GDM1 (cell line): ENCODE results near the gene CD151.

Experiments
- DNase-seq: peaks from one replicate; lab custom pipeline; 2025; lab: John Stamatoyannopoulos, UW

The CD151 gene

GRCh38 chr11:797296-798092 is 35.3 kb upstream of the CD151 start:
- peak; percentile 43 for DNase-seq

- peak; percentile 77 for DNase-seq
Observed at GRCh38 chr11:798093-798713, 34.5 kb upstream of the CD151 start, which contains the start of gene SLC25A22. Gene SLC25A22, minus strand, starts transcription at chr11:798281. Its CDS starts 3,275 bp downstream, at chr11:795006.

- no peak for DNase-seq
Observed at GRCh38 chr11:799641-800316, 33.0 kb upstream of the CD151 start.

GRCh38 chr11:800473-800872 is 32.3 kb upstream of the CD151 start:
- DNase-seq: no peak

- DNase-seq: no peak
Observed at GRCh38 chr11:801097-801780, 31.5 kb upstream of the CD151 start.

GRCh38 chr11:802018-802617 is 30.6 kb upstream of the CD151 start:
- DNase-seq: no peak

- DNase-seq: no peak
Observed at GRCh38 chr11:802693-803466, 29.9 kb upstream of the CD151 start.

GRCh38 chr11:803467-803742 is 29.3 kb upstream of the CD151 start:
- no peak for DNase-seq

- DNase-seq: no peak
Observed at GRCh38 chr11:803770-804598, 28.8 kb upstream of the CD151 start.

- no peak for DNase-seq
Observed at GRCh38 chr11:804599-804964, 28.2 kb upstream of the CD151 start.

GRCh38 chr11:808427-809286 is 24.1 kb upstream of the CD151 start:
- no peak for DNase-seq

GRCh38 chr11:809287-810039 is 23.3 kb upstream of the CD151 start, which contains the start of gene RPLP2:
Gene RPLP2, plus strand, starts transcription at chr11:809967. Its CDS starts 268 bp downstream, at chr11:810235.
- peak; percentile 95 for DNase-seq

- no peak for DNase-seq
Observed at GRCh38 chr11:810040-810567, 22.6 kb upstream of the CD151 start.

- no peak for DNase-seq
Observed at GRCh38 chr11:811446-812245, 21.1 kb upstream of the CD151 start.

- no peak for DNase-seq
Observed at GRCh38 chr11:812390-812789, 20.4 kb upstream of the CD151 start.

GRCh38 chr11:813072-813455 is 19.7 kb upstream of the CD151 start:
- DNase-seq: no peak

- DNase-seq: no peak
Observed at GRCh38 chr11:813456-814096, 19.2 kb upstream of the CD151 start.
